Mucosa of stomach (tissue), 1 donor: ENCODE measurements around the gene ACYP2.
"Not testable (repeated sequence)": the region's sequence is repeated elsewhere in the genome, so short reads cannot be mapped to it uniquely, and the experiment has no call there.

ENCODE experiments used
- H3K27me3 ChIP-seq: one replicate; pipeline ENCODE4 v1.7.0; 2013; ENCODE audit warnings: mild to moderate bottlenecking, low read length; ENCODE audit not compliant: control insufficient read depth, insufficient read depth
- H3K36me3 ChIP-seq: one replicate; pipeline ENCODE4 v1.7.0; 2013; ENCODE audit warnings: low read length; ENCODE audit not compliant: control insufficient read depth, insufficient read depth
- H3K4me1 ChIP-seq: one replicate; pipeline ENCODE4 v1.7.0; 2013; ENCODE audit warnings: mild to moderate bottlenecking, low read length; ENCODE audit not compliant: control insufficient read depth, insufficient read depth
- H3K4me3 ChIP-seq: one replicate; pipeline ENCODE4 v1.7.0; 2013; ENCODE audit warnings: low read length
- H3K9ac ChIP-seq: one replicate; pipeline ENCODE4 v1.7.0; 2013; ENCODE audit warnings: mild to moderate bottlenecking, low read length, moderate library complexity
- H3K9me3 ChIP-seq: one replicate; pipeline ENCODE4 v1.7.0; 2013; ENCODE audit warnings: mild to moderate bottlenecking, low read length, moderate library complexity; ENCODE audit not compliant: control insufficient read depth
- donor health status: Pancreatic carcinoma.

The ACYP2 gene

GRCh38 chr2:54324517-54324916 is 209.1 kb downstream of the ACYP2 start:
- H3K36me3 ChIP-seq, H3K4me1 ChIP-seq, H3K4me3 ChIP-seq, H3K9me3 ChIP-seq, H3K9ac ChIP-seq, H3K27me3 ChIP-seq: not testable (repeated sequence)

DNA sequence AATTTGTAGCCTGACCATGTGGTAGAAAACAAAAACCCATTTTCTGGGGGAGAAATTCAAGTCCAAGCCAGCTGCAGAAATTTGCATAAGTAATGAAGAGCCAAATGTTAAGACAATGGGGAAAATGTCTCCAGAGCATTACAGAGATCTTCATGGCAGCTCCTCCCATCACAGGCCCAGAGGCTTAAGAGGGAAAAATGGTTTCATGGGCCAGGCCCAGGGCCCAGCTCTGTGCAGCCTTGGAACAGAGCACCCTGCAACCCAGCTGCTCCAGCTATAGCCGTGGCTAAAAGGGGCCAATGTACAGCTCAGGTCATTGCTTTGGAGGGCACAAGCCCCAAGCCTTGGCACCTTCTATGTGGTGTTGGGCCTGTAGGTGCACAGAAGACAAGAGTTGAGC is 209.7 kb downstream of the ACYP2 start:
- no peaks in the 10 kb centered on the region for H3K9me3 ChIP-seq
- peaks cover 7% of the 10 kb centered on the region for H3K27me3 ChIP-seq
- no peak overlapping the region for H3K4me3 ChIP-seq
- H3K36me3 ChIP-seq = no peaks in the 10 kb centered on the region
- H3K9ac ChIP-seq = no peak overlapping the region
- H3K4me1 ChIP-seq = peaks cover 7% of the 10 kb centered on the region

DNA sequence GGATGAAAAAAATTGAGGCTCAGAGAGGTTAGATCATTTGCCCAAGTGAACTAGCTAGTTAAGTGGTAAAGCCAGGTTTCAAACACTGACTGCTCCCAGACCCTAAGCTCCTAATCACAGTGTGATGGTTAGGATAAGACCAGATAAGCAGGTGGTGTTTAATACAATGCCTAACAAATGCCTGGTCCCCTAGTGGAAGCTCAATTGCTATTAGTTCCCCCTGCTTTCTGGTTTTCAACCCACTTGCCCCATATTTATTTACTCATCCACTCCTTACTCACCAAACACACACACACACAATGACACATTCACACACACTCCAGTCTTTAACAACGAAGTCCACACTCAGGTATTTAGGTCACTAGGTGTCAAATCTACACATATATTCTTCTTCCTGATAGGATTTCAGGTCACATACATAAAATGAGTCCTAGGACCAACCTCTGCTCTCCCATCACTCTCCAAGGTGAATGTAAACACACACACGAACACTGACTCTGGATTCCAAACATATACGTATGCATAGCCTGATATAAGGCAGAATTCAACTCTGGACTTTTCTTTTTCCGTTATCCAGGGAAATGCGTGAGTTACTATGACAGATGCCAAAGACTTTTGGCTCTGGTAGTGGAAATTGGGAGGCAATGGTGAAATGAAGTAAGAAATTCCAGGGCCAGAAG is 214.2 kb downstream of the ACYP2 start:
- peak overlapping the region; percentile 1 for H3K4me3 ChIP-seq
- no peaks in the 10 kb centered on the region for H3K36me3 ChIP-seq
- H3K9ac ChIP-seq = peak overlapping the region; percentile 68

GRCh38 chr2:54330162-54330925 is 214.9 kb downstream of the ACYP2 start:
- H3K36me3 ChIP-seq = no peaks in the 10 kb centered on the region
- peaks cover 16% of the 10 kb centered on the region for H3K4me1 ChIP-seq
- peak overlapping the region; percentile 68 for H3K9ac ChIP-seq

More for the DNA sequence above, 214.2 kb downstream of the ACYP2 start:
- Histone ChIP-seq H3K4me1 (peaks cover 16% of the 10 kb centered on the region), H3K9me3 (no peaks in the 10 kb centered on the region), H3K27me3 (peaks cover 12% of the 10 kb centered on the region)

DNA sequence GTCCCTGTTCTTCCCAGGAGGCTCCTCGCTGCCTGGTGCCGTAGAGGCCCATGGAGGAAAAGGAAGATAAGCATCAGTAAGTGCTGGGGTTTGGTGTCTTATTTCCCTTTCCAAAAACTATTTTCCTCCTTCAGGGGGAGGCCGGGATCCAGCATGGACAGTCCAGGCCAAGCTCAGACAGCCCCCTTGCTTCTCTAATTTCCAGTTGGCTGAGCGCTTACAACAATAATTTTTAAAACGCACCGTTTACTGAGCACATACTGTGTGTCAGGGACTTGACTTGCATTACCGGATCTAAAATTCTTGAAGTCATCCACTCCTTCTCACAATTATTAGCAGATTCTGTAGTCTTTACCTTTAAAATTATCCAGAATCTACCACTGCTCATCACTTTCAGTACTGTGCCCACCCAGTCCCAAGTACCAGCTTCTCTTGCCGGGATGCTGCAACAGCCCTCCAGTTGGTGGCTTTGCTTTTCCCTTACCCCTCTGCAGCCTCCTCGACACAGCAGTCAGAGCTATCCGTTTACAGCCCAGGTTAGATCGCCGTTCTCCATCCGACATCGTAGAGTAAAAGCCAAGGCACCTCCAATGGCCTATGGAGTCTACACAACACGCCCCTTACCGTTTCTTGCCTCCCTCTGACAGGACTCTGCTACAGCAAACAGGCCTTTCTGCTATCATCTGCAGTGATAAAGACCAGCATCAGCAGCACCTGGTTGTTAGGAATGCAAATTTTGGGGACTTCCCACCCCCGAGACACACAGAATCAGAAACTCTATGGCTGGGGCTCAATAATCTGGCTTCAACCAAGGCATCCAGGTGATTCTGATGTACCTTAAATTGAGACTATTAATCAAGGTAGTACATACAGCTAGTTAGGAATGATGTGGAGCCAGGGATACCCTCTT is 215.8 kb downstream of the ACYP2 start:
- Histone ChIP-seq H3K27me3 (peaks cover 12% of the 10 kb centered on the region), H3K36me3 (no peaks in the 10 kb centered on the region), H3K4me3 (peak overlapping the region; percentile 1), H3K9ac (no peak overlapping the region), H3K4me1 (peaks cover 16% of the 10 kb centered on the region), H3K9me3 (no peaks in the 10 kb centered on the region)

More at GRCh38 chr2:54330162-54330925, 214.9 kb downstream of the ACYP2 start:
- Histone ChIP-seq H3K4me3 (peak overlapping the region; percentile 1), H3K9me3 (no peaks in the 10 kb centered on the region), H3K27me3 (peaks cover 12% of the 10 kb centered on the region)

- Histone ChIP-seq H3K27me3 (peaks cover 12% of the 10 kb centered on the region), H3K4me1 (peaks cover 16% of the 10 kb centered on the region)
Measured at GRCh38 chr2:54332386-54332785, 217.0 kb downstream of the ACYP2 start.

GRCh38 chr2:54336136-54336976 is 220.9 kb downstream of the ACYP2 start:
- Histone ChIP-seq H3K27me3 (peaks cover under 1% of the 10 kb centered on the region), H3K9ac (no peak overlapping the region), H3K36me3 (no peaks in the 10 kb centered on the region), H3K4me1 (peaks cover 1% of the 10 kb centered on the region), H3K9me3 (no peaks in the 10 kb centered on the region), H3K4me3 (no peak overlapping the region)

More at GRCh38 chr2:54332386-54332785, 217.0 kb downstream of the ACYP2 start:
- Histone ChIP-seq H3K4me3 (no peak overlapping the region), H3K9ac (no peak overlapping the region), H3K9me3 (no peaks in the 10 kb centered on the region), H3K36me3 (no peaks in the 10 kb centered on the region)

GRCh38 chr2:54336977-54337255 is 221.5 kb downstream of the ACYP2 start:
- Histone ChIP-seq H3K27me3 (no peaks in the 10 kb centered on the region), H3K4me3 (no peak overlapping the region), H3K9me3 (no peaks in the 10 kb centered on the region), H3K36me3 (no peaks in the 10 kb centered on the region), H3K4me1 (no peaks in the 10 kb centered on the region), H3K9ac (no peak overlapping the region)

GRCh38 chr2:54341656-54342055 is 226.2 kb downstream of the ACYP2 start:
- Histone ChIP-seq H3K4me1 (no peaks in the 10 kb centered on the region), H3K9ac (no peak overlapping the region), H3K27me3 (no peaks in the 10 kb centered on the region), H3K4me3 (no peak overlapping the region), H3K36me3 (no peaks in the 10 kb centered on the region), H3K9me3 (no peaks in the 10 kb centered on the region)

DNA sequence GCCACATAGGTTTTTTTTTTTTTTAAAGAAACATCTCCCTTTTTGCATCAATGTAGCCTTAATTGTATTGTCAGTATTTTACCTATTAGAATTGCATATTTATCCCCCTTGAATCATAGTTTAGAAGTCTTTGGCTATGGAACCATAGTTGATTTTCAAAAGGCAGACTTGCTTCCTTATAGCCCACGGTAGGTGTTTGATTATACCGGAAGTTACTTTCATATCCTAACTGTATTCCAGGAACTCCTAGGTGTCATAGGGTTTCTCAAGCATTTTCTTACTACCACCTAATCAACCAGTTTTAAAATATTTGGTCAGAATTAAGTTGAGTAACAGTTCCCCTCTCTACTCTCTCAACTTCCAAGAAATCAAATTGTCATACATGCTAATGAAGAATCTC is 227.2 kb downstream of the ACYP2 start:
- H3K9ac ChIP-seq = no peak overlapping the region
- no peaks in the 10 kb centered on the region for H3K9me3 ChIP-seq

GRCh38 chr2:54347622-54348021 is 232.2 kb downstream of the ACYP2 start:
- H3K27me3 ChIP-seq = no peaks in the 10 kb centered on the region
- H3K9ac ChIP-seq = no peak overlapping the region
- H3K36me3 ChIP-seq = no peaks in the 10 kb centered on the region
- H3K4me1 ChIP-seq = no peaks in the 10 kb centered on the region
- H3K9me3 ChIP-seq = no peaks in the 10 kb centered on the region
- no peak overlapping the region for H3K4me3 ChIP-seq

More for the DNA sequence above, 227.2 kb downstream of the ACYP2 start:
- Histone ChIP-seq H3K27me3 (no peaks in the 10 kb centered on the region), H3K36me3 (no peaks in the 10 kb centered on the region), H3K4me1 (no peaks in the 10 kb centered on the region), H3K4me3 (no peak overlapping the region)
